H9 (cell line): Measurements from ENCODE around the gene EDEM1. TPM values are rescaled to one million over a fixed set of nuclear protein-coding genes. Genes with fewer than 3 reads are reported as not detected.

Source experiments
- DNase-seq: peaks from one replicate; pipeline ENCODE4 v3.0.0-alpha.2; 2017
- H2AFZ ChIP-seq: one replicate; pipeline ENCODE4 v1.6.1; 2013; ENCODE audit warnings: mild to moderate bottlenecking, low read length, control low read depth, moderate library complexity
- H2AK5ac ChIP-seq: 2 replicates; pipeline ENCODE4 v1.6.1; 2013; ENCODE audit warnings: low read length, control low read depth, mixed read lengths; ENCODE audit not compliant: insufficient read length
- H2BK120ac ChIP-seq: one replicate; pipeline ENCODE4 v1.6.1; 2013; ENCODE audit warnings: low read depth, mild to moderate bottlenecking, low read length, control low read depth, inconsistent platforms; ENCODE audit not compliant: poor library complexity, severe bottlenecking
- H2BK12ac ChIP-seq: 2 replicates; pipeline ENCODE4 v1.6.1; 2013; ENCODE audit warnings: low read length, control low read depth, mixed read lengths, low read depth; ENCODE audit not compliant: insufficient read length
- H2BK15ac ChIP-seq: 2 replicates; pipeline ENCODE4 v1.6.1; 2013; ENCODE audit warnings: low read depth, low read length, control low read depth
- H2BK20ac ChIP-seq: one replicate; pipeline ENCODE4 v1.6.1; 2013; ENCODE audit warnings: low read depth, mild to moderate bottlenecking, low read length, control low read depth, inconsistent platforms; ENCODE audit not compliant: poor library complexity, severe bottlenecking
- H2BK5ac ChIP-seq: 2 replicates; pipeline ENCODE4 v1.6.1; 2013; ENCODE audit warnings: low read length, control low read depth, mixed read lengths; ENCODE audit not compliant: insufficient read length
- H3K14ac ChIP-seq: 2 replicates; pipeline ENCODE4 v1.6.1; 2013; ENCODE audit warnings: low read length, control low read depth; ENCODE audit not compliant: insufficient read depth
- H3K18ac ChIP-seq: 2 replicates; pipeline ENCODE4 v1.6.1; 2013; ENCODE audit warnings: low read depth, mild to moderate bottlenecking, mixed read lengths, low read length, control low read depth; ENCODE audit not compliant: insufficient read length
- H3K23ac ChIP-seq: 2 replicates; pipeline ENCODE4 v1.6.1; 2013; ENCODE audit warnings: low read length, control low read depth, mixed read lengths, low read depth; ENCODE audit not compliant: insufficient read length
- H3K23me2 ChIP-seq: 2 replicates; pipeline ENCODE4 v1.6.1; 2013; ENCODE audit warnings: low read depth, mild to moderate bottlenecking, mixed read lengths, low read length, control low read depth; ENCODE audit not compliant: insufficient read length, poor library complexity, severe bottlenecking
- H3K27ac ChIP-seq: 2 replicates; pipeline ENCODE4 v1.5.1; 2013; ENCODE audit warnings: low read length, control low read depth, mixed read lengths, low read depth; ENCODE audit not compliant: insufficient read length
- H3K27me3 ChIP-seq: 2 replicates; pipeline ENCODE4 v1.6.1; 2013; ENCODE audit warnings: low read length, control low read depth, inconsistent platforms; ENCODE audit not compliant: insufficient read depth
- H3K4ac ChIP-seq: 2 replicates; pipeline ENCODE4 v1.6.1; 2013; ENCODE audit warnings: low read depth, mild to moderate bottlenecking, control low read depth, inconsistent platforms, low read length, moderate library complexity
- H3K4me1 ChIP-seq: 2 replicates; pipeline ENCODE4 v1.6.1; 2013; ENCODE audit warnings: low read length, control low read depth, inconsistent platforms; ENCODE audit not compliant: insufficient read depth
- H3K4me2 ChIP-seq: 2 replicates; pipeline ENCODE4 v1.6.1; 2013; ENCODE audit warnings: low read length, control low read depth, mixed read lengths; ENCODE audit not compliant: insufficient read length, insufficient read depth
- H3K56ac ChIP-seq: 2 replicates; pipeline ENCODE4 v1.6.1; 2013; ENCODE audit warnings: low read depth, mild to moderate bottlenecking, mixed read lengths, low read length, control low read depth; ENCODE audit not compliant: insufficient read length
- H3K79me1 ChIP-seq: 2 replicates; pipeline ENCODE4 v1.6.1; 2013; ENCODE audit warnings: low read depth, mild to moderate bottlenecking, moderate library complexity, low read length, control low read depth, inconsistent platforms; ENCODE audit not compliant: insufficient read depth, poor library complexity, severe bottlenecking
- H3K79me2 ChIP-seq: 2 replicates; pipeline ENCODE4 v1.6.1; 2013; ENCODE audit warnings: low read length, control low read depth, inconsistent platforms; ENCODE audit not compliant: insufficient read depth
- H3K9ac ChIP-seq: 2 replicates; pipeline ENCODE4 v1.6.1; 2013; ENCODE audit warnings: low read length, control low read depth, mixed read lengths; ENCODE audit not compliant: insufficient read length; ENCODE audit errors: extremely low read depth
- H3K9me3 ChIP-seq: one replicate; pipeline ENCODE4 v1.6.1; 2013; ENCODE audit warnings: low read depth, low read length, inconsistent platforms; ENCODE audit not compliant: control insufficient read depth
- H3T11ph ChIP-seq: one replicate; pipeline ENCODE4 v1.6.1; 2013; ENCODE audit warnings: mild to moderate bottlenecking, low read length, control low read depth, inconsistent platforms
- H4K20me1 ChIP-seq: one replicate; pipeline ENCODE4 v1.6.1; 2013; ENCODE audit not compliant: control insufficient read depth, insufficient read length, insufficient read depth
- H4K5ac ChIP-seq: 2 replicates; pipeline ENCODE4 v1.6.1; 2013; ENCODE audit warnings: low read depth, mild to moderate bottlenecking, mixed read lengths, low read length, control low read depth; ENCODE audit not compliant: insufficient read length
- H4K8ac ChIP-seq: replicated peaks from 2 replicates; pipeline ENCODE4 v1.6.1; 2013; ENCODE audit warnings: low read length, control low read depth, mixed read lengths, low read depth; ENCODE audit not compliant: insufficient read length
- H4K91ac ChIP-seq: 2 replicates; pipeline ENCODE4 v1.6.1; 2013; ENCODE audit warnings: low read depth, mild to moderate bottlenecking, moderate library complexity, mixed read lengths, low read length, control low read depth; ENCODE audit not compliant: insufficient read length
- H3K27ac Mint-ChIP-seq, 3 experiments: 2 replicates in 2 of 3; 3 replicates in 1 of 3; pipeline ENCODE4 v1.8.0; 2020 to 2021; ENCODE audit warnings: mixed read lengths in 3 of 3, mild to moderate bottlenecking in 1 of 3, moderate library complexity in 1 of 3
- H3K27me3 Mint-ChIP-seq: 2 replicates; pipeline ENCODE4 v1.8.0; 2021; ENCODE audit warnings: low read depth, mild to moderate bottlenecking, moderate library complexity, mixed read lengths
- H3K36me3 Mint-ChIP-seq, 3 experiments: 2 replicates in 2 of 3; 3 replicates in 1 of 3; pipeline ENCODE4 v1.8.0; 2020 to 2021; ENCODE audit warnings: low read depth in 3 of 3, mixed read lengths in 3 of 3; ENCODE audit not compliant: insufficient read depth in 1 of 3
- H3K4me1 Mint-ChIP-seq, 2 experiments: 2 replicates each; pipeline ENCODE4 v1.8.0; 2020; ENCODE audit warnings: mixed read lengths in 2 of 2
- H3K4me3 Mint-ChIP-seq, 2 experiments: 2 replicates in 1 of 2; 3 replicates in 1 of 2; pipeline ENCODE4 v1.8.0; 2020 to 2021; ENCODE audit warnings: mild to moderate bottlenecking in 2 of 2, mixed read lengths in 2 of 2, moderate library complexity in 1 of 2
- H3K9me3 Mint-ChIP-seq, 2 experiments: 2 replicates in 1 of 2; 3 replicates in 1 of 2; pipeline ENCODE4 v1.8.0; 2020; ENCODE audit warnings: mild to moderate bottlenecking in 2 of 2, mixed read lengths in 2 of 2, moderate library complexity in 1 of 2
- WGBS: extraction: QIAGEN DNeasy Blood & Tissue Kit; methylation state at CpG from one replicate; pipeline ENCODE4 v1.1.7; 2013; ENCODE audit warnings: missing lambda C conversion rate, low lambda C conversion rate, mixed read lengths; ENCODE audit not compliant: insufficient read length; ENCODE audit errors: extremely low coverage; 5-methylcytosine and 5-hydroxymethylcytosine counted together
- total RNA-seq: library from RNA; stranded (reverse); gene quantifications from 2 replicates; pipeline ENCODE4 v1.2.1, GENCODE V29; 2021
- TF ChIP-seq, protein P1 (sequence below): fragments of 200-600 bp; sonication (generic); conservative IDR thresholded peaks from 3 replicates; pipeline ENCODE4 v1.8.0; 2021; ENCODE audit warnings: antibody characterized with exemption, mild to moderate bottlenecking

EDEM1 gene
- total RNA-seq, 1 experiment from 2014 or later: 11.7 TPM

GRCh38 chr3:5210926-5211325, 23.4 kb downstream of the EDEM1 start:
- H3K79me2 ChIP-seq: 0 out of 2 replicates have a peak, but pooled peaks cover 3% of the 10 kb centered on the region
- H2AFZ ChIP-seq: no peak overlapping the region
- WGBS: no CpG with 5 or more reads among the region's 5 CpGs
- H3K14ac ChIP-seq: no peak overlapping the region
- H2BK15ac ChIP-seq: no peak overlapping the region
- no peak overlapping the region for H3T11ph ChIP-seq
- no peak overlapping the region for H3K9ac ChIP-seq
- no peak overlapping the region for H3K23ac ChIP-seq
- no peaks in the 10 kb centered on the region for H3K9me3 ChIP-seq
- no peaks in the 10 kb centered on the region for H3K27me3 ChIP-seq
- no peak overlapping the region for H3K56ac ChIP-seq
- no peaks in the 10 kb centered on the region for H4K20me1 ChIP-seq
- no peak overlapping the region for H4K91ac ChIP-seq
- no peak overlapping the region for H3K27ac ChIP-seq
- Mint-ChIP-seq H3K27me3 (no peaks in the 10 kb centered on the region), H3K36me3 (peaks cover 74 to 88% (median 86%) of the 10 kb centered on the region in 3 experiments), H3K4me1 (peaks cover 24 to 34% of the 10 kb centered on the region in 2 experiments), H3K27ac (no peak overlapping the region), H3K4me3 (no peak overlapping the region), H3K9me3 (peaks cover 0 to 2% of the 10 kb centered on the region in 2 experiments; a peak in 2 of 5 replicates)
- H3K18ac ChIP-seq: no peak overlapping the region
- H4K8ac ChIP-seq: no peak overlapping the region
- no peak overlapping the region for H2AK5ac ChIP-seq
- no peak overlapping the region for H2BK12ac ChIP-seq
- no peak overlapping the region for H2BK120ac ChIP-seq
- no peak for DNase-seq
- no peaks in the 10 kb centered on the region for H3K79me1 ChIP-seq
- TF ChIP-seq, protein P1, sequence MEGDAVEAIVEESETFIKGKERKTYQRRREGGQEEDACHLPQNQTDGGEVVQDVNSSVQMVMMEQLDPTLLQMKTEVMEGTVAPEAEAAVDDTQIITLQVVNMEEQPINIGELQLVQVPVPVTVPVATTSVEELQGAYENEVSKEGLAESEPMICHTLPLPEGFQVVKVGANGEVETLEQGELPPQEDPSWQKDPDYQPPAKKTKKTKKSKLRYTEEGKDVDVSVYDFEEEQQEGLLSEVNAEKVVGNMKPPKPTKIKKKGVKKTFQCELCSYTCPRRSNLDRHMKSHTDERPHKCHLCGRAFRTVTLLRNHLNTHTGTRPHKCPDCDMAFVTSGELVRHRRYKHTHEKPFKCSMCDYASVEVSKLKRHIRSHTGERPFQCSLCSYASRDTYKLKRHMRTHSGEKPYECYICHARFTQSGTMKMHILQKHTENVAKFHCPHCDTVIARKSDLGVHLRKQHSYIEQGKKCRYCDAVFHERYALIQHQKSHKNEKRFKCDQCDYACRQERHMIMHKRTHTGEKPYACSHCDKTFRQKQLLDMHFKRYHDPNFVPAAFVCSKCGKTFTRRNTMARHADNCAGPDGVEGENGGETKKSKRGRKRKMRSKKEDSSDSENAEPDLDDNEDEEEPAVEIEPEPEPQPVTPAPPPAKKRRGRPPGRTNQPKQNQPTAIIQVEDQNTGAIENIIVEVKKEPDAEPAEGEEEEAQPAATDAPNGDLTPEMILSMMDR: no peak
- H2BK5ac ChIP-seq: no peak overlapping the region
- no peak overlapping the region for H2BK20ac ChIP-seq
- H3K4me1 ChIP-seq: peaks cover 9% of the 10 kb centered on the region; the same call in 1 of the 2 replicates
- no peak overlapping the region for H3K4me2 ChIP-seq
- H3K4ac ChIP-seq: no peak overlapping the region
- H3K23me2 ChIP-seq: no peaks in the 10 kb centered on the region
- no peak overlapping the region for H4K5ac ChIP-seq
